OCI-LY3 (cell line): Measurements from ENCODE around the gene ROPN1.

Source experiments
- CTCF ChIP-seq: fragments of 200-600, 300-600 bp; sonication (generic); IDR thresholded peaks from 2 replicates; pipeline ENCODE4 v1.5.1; 2014; ENCODE audit warnings: antibody characterized with exemption, low read length, low read depth
- EZH2phosphoT487 ChIP-seq: fragments of 200-600 bp; shearing (Covaris generic); IDR thresholded peaks from 2 replicates; pipeline ENCODE4 v1.6.1; 2018; ENCODE audit warnings: antibody characterized with exemption, mixed run types, low read depth

- TF ChIP-seq CTCF (no peak), EZH2phosphoT487 (no peak)
These were observed 34.6 kb upstream of the ROPN1 start for GRCh38 chr3:124026516-124026915.
